HG02588 (cell line): Measurements from ENCODE around the gene MLANA.
"Not testable (repeated sequence)": the region's sequence is repeated elsewhere in the genome, so short reads cannot be mapped to it uniquely, and the experiment has no call there.

ENCODE experiments used
- ATAC-seq: cut with Tn5 transposase; IDR thresholded peaks from one replicate; pipeline ENCODE4 v1.9.1; 2021; ENCODE audit warnings: mild to moderate bottlenecking, moderate library complexity; ENCODE audit not compliant: unreplicated experiment

Gene MLANA

GRCh38 chr9:5869315-5870019 lies 21.2 kb upstream of the MLANA start:
- ATAC-seq = no peak

DNA sequence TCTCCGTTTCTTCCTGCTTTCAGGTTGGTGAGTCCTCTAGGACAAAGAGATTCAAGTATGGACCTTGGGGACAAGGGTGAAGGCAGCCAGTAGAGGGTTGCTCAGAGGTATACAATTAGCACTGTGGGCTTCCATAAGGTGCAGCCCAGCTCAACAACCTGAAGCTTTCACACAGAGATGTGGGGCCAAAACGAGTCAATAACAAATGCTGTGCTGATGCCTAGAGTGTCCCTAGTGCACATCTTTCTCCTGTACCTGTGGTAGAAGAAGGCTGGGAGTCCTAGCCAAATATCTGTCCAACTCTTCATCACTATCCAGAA lies 20.7 kb upstream of the MLANA start:
- ATAC-seq = no peak

GRCh38 chr9:5870691-5871090 lies 20.0 kb upstream of the MLANA start:
- ATAC-seq = no peak

GRCh38 chr9:5871785-5872184 lies 18.9 kb upstream of the MLANA start:
- no peak for ATAC-seq

GRCh38 chr9:5872511-5872910 lies 18.2 kb upstream of the MLANA start:
- ATAC-seq = no peak

DNA sequence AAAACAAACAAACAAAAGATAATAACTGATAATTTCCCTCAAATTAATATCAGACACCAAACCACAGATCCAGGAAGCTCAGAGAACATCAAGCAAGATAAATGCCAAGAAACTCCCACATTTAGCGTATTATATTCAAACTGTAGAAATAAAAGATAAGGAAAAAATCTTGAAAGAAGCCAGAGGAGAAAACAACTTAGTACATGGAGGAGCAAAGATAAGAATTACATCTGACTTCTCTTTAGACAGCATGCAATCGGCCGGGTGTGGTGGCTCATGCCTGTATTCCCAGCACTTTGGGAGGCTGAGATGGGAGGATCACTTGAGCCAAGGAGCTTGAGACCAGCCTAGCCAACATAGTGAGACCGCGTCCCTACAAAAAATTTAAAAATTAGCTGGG lies 17.2 kb upstream of the MLANA start:
- ATAC-seq = no peak

DNA sequence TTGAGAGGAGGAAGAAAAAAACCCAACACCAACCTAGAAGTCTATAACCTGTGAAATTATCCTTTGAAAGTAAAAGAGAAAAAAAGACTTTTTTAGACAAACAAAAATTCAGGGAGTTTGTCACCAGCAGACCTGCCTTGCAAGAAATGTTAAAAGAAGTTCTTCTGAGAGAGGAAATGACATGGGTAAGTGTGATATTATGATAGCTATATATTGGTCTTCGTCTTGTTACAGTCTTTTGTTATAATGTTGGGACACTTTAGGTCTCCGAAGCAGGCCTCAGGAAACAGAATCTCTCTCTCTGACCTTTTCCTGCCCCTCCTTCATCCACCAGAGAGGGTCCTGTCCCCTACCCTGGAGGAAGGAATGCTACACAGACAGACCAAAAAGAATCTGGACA lies 16.6 kb upstream of the MLANA start:
- ATAC-seq = no peak

GRCh38 chr9:5876026-5876425 lies 14.7 kb upstream of the MLANA start:
- ATAC-seq = no peak

DNA sequence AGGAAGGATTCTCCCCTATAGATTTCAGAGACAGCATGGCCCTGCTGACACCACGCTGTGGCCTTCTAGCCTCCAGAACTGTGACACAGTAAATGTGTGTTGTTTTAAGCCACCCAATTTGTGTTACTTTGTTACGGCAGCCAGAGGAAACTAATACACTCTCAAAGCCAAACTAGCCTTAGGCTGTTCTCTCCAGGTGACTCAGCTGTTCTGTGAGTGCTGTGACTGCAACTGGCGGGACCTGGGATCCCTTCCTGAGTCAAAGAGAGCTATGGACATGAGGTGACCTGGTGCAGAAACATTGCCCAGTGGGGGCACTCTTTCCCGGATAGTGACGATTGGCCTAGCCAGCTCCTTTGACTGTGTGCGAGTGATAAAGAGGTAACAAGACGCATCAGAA lies 14.0 kb upstream of the MLANA start:
- ATAC-seq = no peak

GRCh38 chr9:5879419-5880181 lies 11.1 kb upstream of the MLANA start:
- ATAC-seq = no peak

DNA sequence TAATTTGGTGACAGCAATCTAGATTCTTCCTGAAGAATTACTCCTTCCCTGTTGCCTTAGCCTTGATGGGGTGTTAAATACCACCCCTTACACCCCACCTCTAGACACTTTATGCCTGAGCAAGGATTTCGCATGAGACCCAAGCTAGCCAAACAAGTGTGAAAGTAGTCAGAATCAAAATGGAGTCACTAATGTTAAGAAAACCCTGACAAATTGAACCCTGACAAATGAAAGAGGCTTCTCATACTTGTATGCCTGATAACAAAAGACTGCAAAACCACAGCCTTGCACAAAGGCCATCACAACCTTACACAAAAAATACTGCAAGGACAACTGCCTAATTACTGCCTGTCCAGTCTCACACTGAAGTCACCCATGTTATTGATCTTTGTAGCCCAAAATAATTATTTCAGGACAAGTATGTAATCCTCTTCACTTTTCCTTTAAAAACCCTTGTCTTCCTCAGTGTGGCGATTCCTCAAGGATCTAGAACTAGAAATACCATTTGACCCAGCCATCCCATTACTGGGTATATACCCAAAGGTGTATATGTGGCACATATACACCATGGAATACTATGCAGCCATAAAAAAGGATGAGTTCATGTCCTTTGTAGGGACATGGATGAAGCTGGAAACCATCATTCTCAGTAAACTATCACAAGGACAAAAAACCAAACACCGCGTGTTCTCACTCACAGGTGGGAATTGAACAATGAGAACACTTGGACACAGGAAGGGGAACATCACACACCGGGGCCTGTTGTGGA lies 8.3 kb upstream of the MLANA start:
- not testable (repeated sequence) for ATAC-seq

DNA sequence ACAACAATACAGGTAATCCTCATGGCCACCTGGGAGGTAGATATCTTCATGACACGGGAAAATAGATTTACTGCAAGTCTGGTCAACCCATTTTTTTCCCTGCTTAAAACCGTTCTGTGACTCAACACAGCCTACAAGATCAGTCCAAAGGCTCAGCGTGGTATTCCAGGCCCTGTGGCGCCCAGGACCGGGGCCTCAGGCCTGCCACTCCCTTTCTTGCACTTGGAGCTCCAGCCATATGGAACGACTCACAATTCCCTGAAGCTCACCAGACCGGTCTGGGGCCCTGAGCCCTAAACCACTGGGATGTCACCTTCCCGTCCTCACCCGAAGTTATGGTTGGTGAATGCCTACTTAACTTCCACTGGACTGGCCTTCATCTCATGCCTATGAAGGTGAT lies 6.5 kb upstream of the MLANA start:
- ATAC-seq = no peak

GRCh38 chr9:5886114-5886939 lies 4.4 kb upstream of the MLANA start:
- ATAC-seq = peak; percentile 93

- no peak for ATAC-seq
Observed at GRCh38 chr9:5892456-5893133, 1.9 kb downstream of the MLANA start.

- ATAC-seq = no peak
Observed at GRCh38 chr9:5893134-5893505, 2.4 kb downstream of the MLANA start.

DNA sequence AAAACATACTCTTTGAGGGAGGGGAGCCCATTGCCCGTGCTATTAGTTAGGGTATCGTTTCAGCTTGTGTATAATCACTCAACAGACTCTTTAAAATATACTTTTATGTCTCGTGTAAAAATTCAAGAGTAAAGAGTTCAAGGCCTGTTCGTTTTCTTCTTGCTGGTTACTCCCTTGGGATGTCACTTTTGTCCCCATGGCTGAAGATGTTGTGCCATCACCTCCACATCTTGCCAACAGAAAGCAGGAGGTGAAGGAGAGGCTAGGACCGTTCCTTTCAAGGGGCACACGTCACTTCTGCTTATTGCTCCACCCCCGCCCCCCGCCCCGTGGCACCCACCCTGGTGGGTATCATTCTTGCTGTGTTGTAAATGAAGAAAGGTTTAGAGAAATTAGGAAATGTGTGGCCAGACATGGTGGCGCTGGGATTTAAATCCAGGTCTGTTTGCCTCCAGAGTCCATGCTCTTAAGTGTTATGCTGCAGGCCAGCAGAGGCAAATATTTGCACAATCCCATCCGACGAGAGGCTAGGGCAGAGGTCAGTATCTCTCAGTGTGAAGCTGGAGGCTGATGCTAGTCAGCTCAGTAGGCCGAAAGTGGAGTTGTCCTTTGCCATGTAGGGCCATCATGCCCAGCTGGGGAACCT lies 3.0 kb downstream of the MLANA start:
- ATAC-seq = no peak

GRCh38 chr9:5894237-5894959 lies 3.7 kb downstream of the MLANA start:
- no peak for ATAC-seq

- no peak for ATAC-seq
Observed at GRCh38 chr9:5895782-5896181, 5.1 kb downstream of the MLANA start.

DNA sequence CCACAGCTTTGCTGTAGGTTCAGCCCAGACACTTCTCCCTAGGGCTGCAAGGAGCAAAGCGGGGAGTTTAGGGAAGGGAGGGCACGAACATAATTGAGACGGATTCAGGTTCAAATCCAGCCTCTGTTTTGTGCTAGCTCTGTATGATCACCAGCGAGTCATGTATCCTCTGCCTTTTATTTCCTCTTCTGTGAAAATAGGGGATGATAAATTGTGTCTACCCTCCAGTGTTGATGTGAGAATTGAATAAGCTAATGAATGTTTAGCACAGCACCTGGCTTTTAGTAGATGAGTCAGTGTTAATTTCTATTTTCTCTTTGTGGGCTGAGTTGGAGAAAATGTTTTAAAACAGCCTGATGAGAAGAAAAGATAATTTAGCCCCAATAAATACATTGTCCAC lies 6.2 kb downstream of the MLANA start:
- ATAC-seq = no peak
